OCI-LY1 (cell line): ENCODE data around the gene NUP210.

Experiments used
- EZH2 ChIP-seq: fragments of 200-600 bp; sonication (generic), shearing (Covaris generic); IDR thresholded peaks from 2 replicates; pipeline ENCODE4 v1.8.0; 2017; ENCODE audit warnings: borderline replicate concordance, mixed run types, mild to moderate bottlenecking, antibody characterized with exemption, low read length, moderate library complexity, mixed read lengths
- TF ChIP-seq, protein P1 (sequence below): fragments of 200-600 bp; sonication (generic), shearing (Covaris generic); IDR thresholded peaks from 2 replicates; pipeline ENCODE4 v1.5.1; 2017; ENCODE audit warnings: mild to moderate bottlenecking, antibody characterized with exemption, low read length, moderate library complexity, mixed read lengths

DNA sequence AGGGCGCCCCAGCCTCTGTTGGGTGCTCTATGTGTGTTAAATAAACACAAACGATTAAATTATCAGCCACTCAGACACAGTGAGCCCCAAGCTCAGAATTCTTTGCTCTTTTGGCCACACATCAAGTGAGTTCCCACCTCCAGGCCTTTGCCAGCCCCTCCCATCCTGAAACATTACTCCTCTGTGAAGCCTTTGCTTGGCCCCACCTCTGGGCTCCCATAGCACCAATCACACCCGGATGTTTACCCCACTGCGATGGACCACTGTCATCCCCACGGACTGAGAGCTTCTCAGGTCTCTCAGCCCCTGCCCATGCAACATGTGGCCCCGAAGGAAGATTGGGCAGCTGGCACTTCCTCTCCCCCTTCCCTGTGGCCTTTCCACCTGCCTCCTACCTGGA, 85.1 kb downstream of the NUP210 start:
- TF ChIP-seq, protein P1, sequence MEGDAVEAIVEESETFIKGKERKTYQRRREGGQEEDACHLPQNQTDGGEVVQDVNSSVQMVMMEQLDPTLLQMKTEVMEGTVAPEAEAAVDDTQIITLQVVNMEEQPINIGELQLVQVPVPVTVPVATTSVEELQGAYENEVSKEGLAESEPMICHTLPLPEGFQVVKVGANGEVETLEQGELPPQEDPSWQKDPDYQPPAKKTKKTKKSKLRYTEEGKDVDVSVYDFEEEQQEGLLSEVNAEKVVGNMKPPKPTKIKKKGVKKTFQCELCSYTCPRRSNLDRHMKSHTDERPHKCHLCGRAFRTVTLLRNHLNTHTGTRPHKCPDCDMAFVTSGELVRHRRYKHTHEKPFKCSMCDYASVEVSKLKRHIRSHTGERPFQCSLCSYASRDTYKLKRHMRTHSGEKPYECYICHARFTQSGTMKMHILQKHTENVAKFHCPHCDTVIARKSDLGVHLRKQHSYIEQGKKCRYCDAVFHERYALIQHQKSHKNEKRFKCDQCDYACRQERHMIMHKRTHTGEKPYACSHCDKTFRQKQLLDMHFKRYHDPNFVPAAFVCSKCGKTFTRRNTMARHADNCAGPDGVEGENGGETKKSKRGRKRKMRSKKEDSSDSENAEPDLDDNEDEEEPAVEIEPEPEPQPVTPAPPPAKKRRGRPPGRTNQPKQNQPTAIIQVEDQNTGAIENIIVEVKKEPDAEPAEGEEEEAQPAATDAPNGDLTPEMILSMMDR: no peak
- no peak for TF ChIP-seq EZH2
